ENCODE results near the gene THAP4.

The THAP4 gene

GRCh38 chr2:241612156-241613016, 24.6 kb downstream of the THAP4 start:
- DNase-seq (ENCODE audit: low spot score) = no peak
- TF ChIP-seq CTCF (IDR thresholded peaks at IDR 0.05; ENCODE audit: extremely low read depth, insufficient read depth, missing control alignments) = no peak
- in situ Hi-C loops (cut with MboI; ENCODE audit: low pct_unique_long_range_greater_than_20kb, low sequenced_read_pairs, unreplicated experiment) = no loop called here

- TF ChIP-seq CTCF (IDR thresholded peaks at IDR 0.05; ENCODE audit: extremely low read depth, insufficient read depth, missing control alignments) = no peak
- in situ Hi-C loops (cut with MboI; ENCODE audit: low pct_unique_long_range_greater_than_20kb, low sequenced_read_pairs, unreplicated experiment) = no loop called here
- DNase-seq (ENCODE audit: low spot score) = no peak
These were observed 25.9 kb downstream of the THAP4 start for GRCh38 chr2:241611062-241611461.

DNA sequence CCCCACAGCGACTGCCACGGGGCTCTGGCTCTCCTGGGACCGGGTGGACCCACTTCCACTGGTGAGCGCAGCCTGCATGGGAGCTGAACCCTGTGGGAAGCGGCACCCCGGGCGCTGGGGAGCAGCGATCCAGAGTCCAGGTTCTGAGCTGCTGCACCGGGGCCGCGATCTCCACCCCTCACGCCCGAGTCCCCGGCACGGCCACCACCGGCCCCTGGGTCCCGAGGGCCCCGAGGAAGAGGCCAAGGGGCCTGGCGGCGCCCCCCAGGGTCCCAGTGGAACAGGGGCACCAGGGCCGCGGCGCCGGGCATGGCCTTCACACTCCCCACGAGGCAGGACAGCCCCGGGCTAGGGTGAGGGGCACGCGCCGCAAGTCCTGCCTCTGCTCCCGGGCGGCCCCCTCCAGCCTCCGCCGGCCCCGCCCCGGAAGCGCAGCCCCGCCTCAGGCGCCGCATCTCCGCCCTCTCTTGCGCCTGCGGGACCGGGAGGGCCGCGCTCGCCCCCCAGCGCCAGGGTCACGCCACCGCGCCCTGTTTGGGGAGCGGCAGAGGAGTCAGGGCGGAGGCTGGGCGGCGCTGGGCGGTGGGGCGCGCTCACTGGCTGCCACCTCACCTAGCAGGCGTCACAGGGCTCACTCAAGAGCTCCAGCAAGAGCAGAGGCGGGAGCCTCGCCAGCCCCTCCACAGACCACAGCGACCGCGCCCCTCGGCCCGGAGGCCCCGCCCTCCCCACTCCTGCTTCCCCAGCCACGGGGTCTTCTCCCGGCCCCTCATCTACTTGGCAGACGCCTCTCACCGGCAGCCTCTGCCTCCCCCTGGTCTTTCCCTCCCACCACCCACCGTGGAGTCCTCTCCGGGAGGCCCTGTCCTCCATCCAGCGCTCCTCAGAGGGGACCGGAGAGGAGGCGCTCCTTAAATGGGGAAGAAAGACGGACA, 26.8 kb downstream of the THAP4 start:
- in situ Hi-C loops (cut with MboI; ENCODE audit: low pct_unique_long_range_greater_than_20kb, low sequenced_read_pairs, unreplicated experiment) = no loop called here
- DNase-seq (ENCODE audit: low spot score) = peak; percentile 96

GRCh38 chr2:241608881-241609280, 28.1 kb downstream of the THAP4 start:
- in situ Hi-C loops (cut with MboI; ENCODE audit: low pct_unique_long_range_greater_than_20kb, low sequenced_read_pairs, unreplicated experiment) = no loop called here

More for the DNA sequence above, 26.8 kb downstream of the THAP4 start:
- TF ChIP-seq CTCF (IDR thresholded peaks at IDR 0.05; ENCODE audit: extremely low read depth, insufficient read depth, missing control alignments) = peak; percentile 94

DNA sequence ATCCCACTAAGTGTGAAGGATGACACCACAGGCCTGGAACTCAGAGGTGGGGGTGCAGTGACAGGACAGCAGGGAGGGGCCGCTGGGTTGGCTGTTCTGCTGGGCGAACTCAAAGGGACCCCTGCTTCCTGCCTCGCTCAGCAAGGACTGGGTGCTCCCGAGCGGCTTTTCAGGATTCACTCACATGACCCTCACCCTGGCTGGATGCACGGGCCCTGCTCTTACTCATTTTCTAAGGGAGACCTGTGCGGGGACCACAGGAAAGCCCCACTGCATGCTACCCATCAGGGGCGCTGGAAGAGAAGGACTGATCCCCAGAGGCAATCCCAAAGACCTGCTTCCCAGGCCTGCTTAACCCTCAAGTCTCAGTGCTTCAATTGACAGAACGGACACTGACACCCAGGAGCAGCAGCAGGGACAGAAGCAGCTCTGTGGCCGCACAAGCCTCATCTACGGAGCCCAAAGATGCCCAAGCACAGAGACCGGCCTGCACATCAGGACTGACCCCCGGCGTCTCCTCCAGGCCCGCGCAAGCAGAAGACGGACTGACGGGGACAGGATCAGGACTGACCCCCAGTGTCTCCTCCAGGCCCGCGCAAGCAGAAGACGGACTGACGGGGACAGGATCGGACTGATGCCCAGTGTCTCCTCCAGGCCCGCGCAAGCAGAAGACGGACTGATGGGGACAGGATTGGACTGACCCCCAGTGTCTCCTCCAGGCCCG, 29.6 kb downstream of the THAP4 start:
- no peak for DNase-seq (ENCODE audit: low spot score)
- in situ Hi-C loops (cut with MboI; ENCODE audit: low pct_unique_long_range_greater_than_20kb, low sequenced_read_pairs, unreplicated experiment) = no loop called here
- no peak for TF ChIP-seq CTCF (IDR thresholded peaks at IDR 0.05; ENCODE audit: extremely low read depth, insufficient read depth, missing control alignments)

More at GRCh38 chr2:241608881-241609280, 28.1 kb downstream of the THAP4 start:
- DNase-seq (ENCODE audit: low spot score) = no peak
- no peak for TF ChIP-seq CTCF (IDR thresholded peaks at IDR 0.05; ENCODE audit: extremely low read depth, insufficient read depth, missing control alignments)

GRCh38 chr2:241606186-241606585, 30.8 kb downstream of the THAP4 start:
- DNase-seq (ENCODE audit: low spot score) = no peak
- in situ Hi-C loops (cut with MboI; ENCODE audit: low pct_unique_long_range_greater_than_20kb, low sequenced_read_pairs, unreplicated experiment) = no loop called here
- TF ChIP-seq CTCF (IDR thresholded peaks at IDR 0.05; ENCODE audit: extremely low read depth, insufficient read depth, missing control alignments) = no peak
